H1 (cell line): ENCODE measurements around the gene RNF152. TPM values are rescaled to one million over a fixed set of nuclear protein-coding genes. Genes with fewer than 3 reads are reported as not detected.

Source experiments
- CTCF ChIA-PET: fragments of 300-600 bp; sonication (Branson Sonifier 250); formaldehyde crosslinking; loops from one replicate; lab custom pipeline; 2021; ENCODE audit not compliant: partially characterized antibody; lab: Charles Lee
- POLR2A ChIA-PET: fragments of 300-600 bp; sonication (Branson Sonifier 250); formaldehyde crosslinking; loops from one replicate; lab custom pipeline; 2021; ENCODE audit warnings: inconsistent platforms; ENCODE audit not compliant: partially characterized antibody; lab: Charles Lee
- DNase-seq, 2 experiments: peaks; one replicate each; pipeline versions ENCODE4 v3.0.0 to v3.0.0-alpha.2; 2010 to 2022; ENCODE audit warnings: low spot score in 2 of 2, low read depth in 1 of 2, mixed read lengths in 1 of 2
- FAIRE-seq: peaks from 2 replicates; lab custom pipeline; 2011; peaks lifted over from hg19 to GRCh38; lab: Jason Lieb, UNC
- H2AFZ ChIP-seq: 2 replicates; pipeline ENCODE4 v1.8.1; 2012; ENCODE audit warnings: low read length, inconsistent platforms
- H2AK5ac ChIP-seq: 2 replicates; pipeline ENCODE4 v1.6.1; 2013; ENCODE audit warnings: low read depth, low read length
- H2BK120ac ChIP-seq: replicated peaks from 2 replicates; pipeline ENCODE3; 2013; ENCODE audit warnings: low read depth, low read length, inconsistent platforms
- H2BK12ac ChIP-seq: 2 replicates; pipeline ENCODE4 v1.6.1; 2013; ENCODE audit warnings: low read depth, low read length
- H2BK15ac ChIP-seq: 2 replicates; pipeline ENCODE4 v1.6.1; 2013; ENCODE audit warnings: low read length
- H2BK20ac ChIP-seq: 2 replicates; pipeline ENCODE4 v1.6.1; 2013; ENCODE audit warnings: low read length
- H2BK5ac ChIP-seq: 2 replicates; pipeline ENCODE4 v1.6.1; 2013; ENCODE audit warnings: low read depth, low read length
- H3K14ac ChIP-seq: 2 replicates; pipeline ENCODE4 v1.6.1; 2013; ENCODE audit warnings: inconsistent platforms; ENCODE audit not compliant: insufficient read length
- H3K18ac ChIP-seq: 2 replicates; pipeline ENCODE4 v1.6.1; 2013; ENCODE audit warnings: low read length; ENCODE audit errors: extremely low read depth
- H3K23ac ChIP-seq: 2 replicates; pipeline ENCODE4 v1.6.1; 2013; ENCODE audit warnings: inconsistent platforms; ENCODE audit not compliant: insufficient read length
- H3K23me2 ChIP-seq: 2 replicates; pipeline ENCODE4 v1.6.1; 2013; ENCODE audit warnings: low read depth, low read length
- H3K27ac ChIP-seq: 2 replicates; pipeline ENCODE4 v1.6.1; 2011; ENCODE audit warnings: low read depth, low read length, inconsistent platforms
- H3K27me3 ChIP-seq, 4 experiments: replicated peaks in 1 of 4; 1 replicate in 1 of 4; 2 replicates in 3 of 4; pipeline versions ENCODE4 v1.6.1 to v1.8.1; 2011 to 2013; ENCODE audit warnings: low read length in 3 of 4, mild to moderate bottlenecking in 3 of 4, inconsistent platforms in 2 of 4, mixed read lengths in 2 of 4, moderate library complexity in 1 of 4; ENCODE audit not compliant: control insufficient read depth in 3 of 4, insufficient read depth in 3 of 4; ENCODE audit errors: extremely low read depth in 1 of 4
- H3K36me3 ChIP-seq, 4 experiments: 2 replicates each; pipeline versions ENCODE4 v1.6.1 to v1.8.1; 2011 to 2013; ENCODE audit warnings: mild to moderate bottlenecking in 4 of 4, low read length in 3 of 4, moderate library complexity in 2 of 4, control low read depth in 1 of 4, inconsistent platforms in 1 of 4; ENCODE audit not compliant: insufficient read depth in 4 of 4, control insufficient read depth in 2 of 4
- H3K4ac ChIP-seq: replicated peaks from 2 replicates; pipeline ENCODE3; 2013; ENCODE audit warnings: low read length, low read depth, mixed read lengths, inconsistent platforms; ENCODE audit not compliant: insufficient read length
- H3K4me1 ChIP-seq, 4 experiments: replicated peaks in 1 of 4; 1 replicate in 1 of 4; 2 replicates in 3 of 4; pipeline versions ENCODE4 v1.6.1 to v1.8.1; 2011 to 2013; ENCODE audit warnings: low read length in 3 of 4, inconsistent platforms in 2 of 4, mixed read lengths in 1 of 4; ENCODE audit not compliant: insufficient read depth in 4 of 4, control insufficient read depth in 3 of 4
- H3K4me2 ChIP-seq, 2 experiments: 2 replicates each; pipeline versions ENCODE4 v1.6.1 to v1.8.1; 2011 to 2013; ENCODE audit warnings: low read depth in 2 of 2, low read length in 2 of 2, control low read depth in 1 of 2, inconsistent platforms in 1 of 2, mild to moderate bottlenecking in 1 of 2; ENCODE audit not compliant: insufficient read depth in 1 of 2
- H3K4me3 ChIP-seq, 4 experiments: fragments of 200-600, 300-600 bp in 1 of 4; sonication (generic), shearing (Covaris generic), sonication (Bioruptor Twin) in 1 of 4; 2 replicates each; pipeline versions ENCODE4 v1.5.1 to v1.8.1; 2011 to 2016; ENCODE audit warnings: low read length in 4 of 4, low read depth in 3 of 4, control low read depth in 2 of 4, inconsistent platforms in 2 of 4, mild to moderate bottlenecking in 2 of 4, mixed read lengths in 1 of 4, moderate library complexity in 1 of 4; ENCODE audit not compliant: insufficient read depth in 2 of 4; ENCODE audit errors: extremely low read depth in 1 of 4
- H3K56ac ChIP-seq: replicated peaks from 2 replicates; pipeline ENCODE3; 2013; ENCODE audit warnings: low read depth, mild to moderate bottlenecking, mixed read lengths, low read length, inconsistent platforms; ENCODE audit not compliant: insufficient read length
- H3K79me1 ChIP-seq: 2 replicates; pipeline ENCODE4 v1.6.1; 2013; ENCODE audit warnings: low read depth, low read length, control low read depth
- H3K79me2 ChIP-seq, 2 experiments: 2 replicates each; pipeline versions ENCODE4 v1.6.1 to v1.8.1; 2012 to 2013; ENCODE audit warnings: low read length in 2 of 2, mild to moderate bottlenecking in 2 of 2, inconsistent platforms in 1 of 2; ENCODE audit not compliant: insufficient read depth in 2 of 2, control insufficient read depth in 1 of 2
- H3K9ac ChIP-seq, 4 experiments: replicated peaks in 1 of 4; 1 replicate in 1 of 4; 2 replicates in 3 of 4; pipeline versions ENCODE4 v1.6.1 to v1.8.1; 2011 to 2013; ENCODE audit warnings: low read depth in 3 of 4, low read length in 3 of 4, control low read depth in 2 of 4, mild to moderate bottlenecking in 2 of 4, moderate library complexity in 2 of 4, inconsistent platforms in 1 of 4; ENCODE audit errors: extremely low read depth in 1 of 4
- H3K9me3 ChIP-seq, 2 experiments: 2 replicates each; pipeline versions ENCODE4 v1.6.1 to v1.8.1; 2012 to 2013; ENCODE audit warnings: mild to moderate bottlenecking in 2 of 2, moderate library complexity in 2 of 2, control low read depth in 1 of 2, inconsistent platforms in 1 of 2, low read depth in 1 of 2, low read length in 1 of 2, mixed read lengths in 1 of 2; ENCODE audit not compliant: insufficient read depth in 2 of 2
- H4K20me1 ChIP-seq, 2 experiments: replicated peaks in 1 of 2; 2 replicates each; pipeline versions ENCODE3 to v1.8.1; 2011 to 2013; ENCODE audit warnings: inconsistent platforms in 2 of 2, low read length in 2 of 2, mild to moderate bottlenecking in 1 of 2; ENCODE audit not compliant: insufficient read depth in 2 of 2, control insufficient read depth in 1 of 2
- H4K5ac ChIP-seq: 2 replicates; pipeline ENCODE4 v1.6.1; 2013; ENCODE audit warnings: low read length, low read depth, mixed read lengths, inconsistent platforms; ENCODE audit not compliant: insufficient read length
- H4K8ac ChIP-seq: 2 replicates; pipeline ENCODE4 v1.8.0; 2013; ENCODE audit warnings: mild to moderate bottlenecking, moderate library complexity, low read length, inconsistent platforms; ENCODE audit not compliant: insufficient read depth; ENCODE audit errors: extremely low read depth
- H4K91ac ChIP-seq: replicated peaks from 2 replicates; pipeline ENCODE3; 2013; ENCODE audit warnings: low read length, mixed read lengths, inconsistent platforms; ENCODE audit not compliant: insufficient read length
- CBX5 ChIP-seq: fragments of 300-800, 300-1000 bp; sonication (generic); IDR thresholded peaks from 2 replicates; pipeline ENCODE4 v1.7.1; 2016; ENCODE audit warnings: antibody characterized with exemption, low read length, low read depth
- HDAC2 ChIP-seq, 2 experiments: fragments of 300-600 bp in 1 of 2; sonication (generic) in 1 of 2; IDR thresholded peaks; 2 replicates each; pipeline ENCODE4 v1.6.1; 2011 to 2012; ENCODE audit warnings: low read depth in 2 of 2, low read length in 2 of 2, mild to moderate bottlenecking in 2 of 2, moderate library complexity in 2 of 2, borderline replicate concordance in 1 of 2, inconsistent platforms in 1 of 2
- KDM5A ChIP-seq: fragments of 200-600 bp; IDR thresholded peaks from 2 replicates; pipeline ENCODE4 v1.7.1; 2012; ENCODE audit warnings: mild to moderate bottlenecking, low read length, inconsistent platforms, mixed read lengths
- NRF1 ChIP-seq: IDR thresholded peaks from 2 replicates; pipeline ENCODE4 v1.6.1; 2011; ENCODE audit warnings: mild to moderate bottlenecking, low read depth, low read length, improper control_type of control experiment
- RBBP5 ChIP-seq: IDR thresholded peaks from 2 replicates; pipeline ENCODE4 v1.7.1; 2012; ENCODE audit warnings: low read depth, mild to moderate bottlenecking, inconsistent platforms, low read length, moderate library complexity, borderline replicate concordance
- RFX5 ChIP-seq: IDR thresholded peaks from 2 replicates; pipeline ENCODE4 v1.6.1; 2011; ENCODE audit warnings: low read depth, low read length, improper control_type of control experiment, borderline replicate concordance
- RXRA ChIP-seq: IDR thresholded peaks from 2 replicates; pipeline ENCODE4 v1.6.1; 2011; ENCODE audit warnings: low read depth, mild to moderate bottlenecking, low read length, moderate library complexity; ENCODE audit not compliant: insufficient read depth
- SP4 ChIP-seq: IDR thresholded peaks from 2 replicates; pipeline ENCODE4 v1.6.1; 2012; ENCODE audit warnings: low read length, inconsistent platforms
- whole genome bisulfite sequencing, 2 experiments: shearing (Covaris generic) in 1 of 2; methylation state at CpG; one replicate each; pipeline versions ENCODE4 v1.1.6 to v1.1.7; 2013 to 2015; ENCODE audit warnings: low lambda C conversion rate in 2 of 2, mixed read lengths in 2 of 2, inconsistent platforms in 1 of 2, low coverage in 1 of 2, missing lambda C conversion rate in 1 of 2; ENCODE audit not compliant: insufficient replicate concordance in 2 of 2, insufficient coverage in 1 of 2, insufficient read length in 1 of 2; ENCODE audit errors: extremely low coverage in 1 of 2, missing lambda C conversion rate in 1 of 2; 5-methylcytosine and 5-hydroxymethylcytosine counted together
- polyA plus RNA-seq, 7 experiments: library from polyadenylated mRNA; depleted of rRNA in 3 of 7; stranded (reverse) in 5 of 7; unstranded in 2 of 7; fragments of >200 nt in 5 of 7; fragments of 200-250 nt in 2 of 7; gene quantifications; 1 replicate in 5 of 7; 2 replicates in 1 of 7; 4 replicates in 1 of 7; pipeline versions ENCODE4 v1.2.1 to v1.2.3, GENCODE V29; 2011 to 2013; ENCODE audit warnings: missing spikeins in 2 of 7, mixed read lengths in 2 of 7
- total RNA-seq: library from RNA; stranded (reverse); fragmentation: NEBNext Ultra II Directional; extraction: Animal tissue kit (Norgen Biotek cat#: 25700); gene quantifications from 2 replicates; pipeline ENCODE4 v1.2.1, GENCODE V29; 2021

The RNF152 gene
- total and polyA plus RNA-seq, 2 of the 8 experiments (the other 6 are each of a cell fraction or from before 2014, with no cell fraction given): 1.1 to 2.7 TPM

DNA sequence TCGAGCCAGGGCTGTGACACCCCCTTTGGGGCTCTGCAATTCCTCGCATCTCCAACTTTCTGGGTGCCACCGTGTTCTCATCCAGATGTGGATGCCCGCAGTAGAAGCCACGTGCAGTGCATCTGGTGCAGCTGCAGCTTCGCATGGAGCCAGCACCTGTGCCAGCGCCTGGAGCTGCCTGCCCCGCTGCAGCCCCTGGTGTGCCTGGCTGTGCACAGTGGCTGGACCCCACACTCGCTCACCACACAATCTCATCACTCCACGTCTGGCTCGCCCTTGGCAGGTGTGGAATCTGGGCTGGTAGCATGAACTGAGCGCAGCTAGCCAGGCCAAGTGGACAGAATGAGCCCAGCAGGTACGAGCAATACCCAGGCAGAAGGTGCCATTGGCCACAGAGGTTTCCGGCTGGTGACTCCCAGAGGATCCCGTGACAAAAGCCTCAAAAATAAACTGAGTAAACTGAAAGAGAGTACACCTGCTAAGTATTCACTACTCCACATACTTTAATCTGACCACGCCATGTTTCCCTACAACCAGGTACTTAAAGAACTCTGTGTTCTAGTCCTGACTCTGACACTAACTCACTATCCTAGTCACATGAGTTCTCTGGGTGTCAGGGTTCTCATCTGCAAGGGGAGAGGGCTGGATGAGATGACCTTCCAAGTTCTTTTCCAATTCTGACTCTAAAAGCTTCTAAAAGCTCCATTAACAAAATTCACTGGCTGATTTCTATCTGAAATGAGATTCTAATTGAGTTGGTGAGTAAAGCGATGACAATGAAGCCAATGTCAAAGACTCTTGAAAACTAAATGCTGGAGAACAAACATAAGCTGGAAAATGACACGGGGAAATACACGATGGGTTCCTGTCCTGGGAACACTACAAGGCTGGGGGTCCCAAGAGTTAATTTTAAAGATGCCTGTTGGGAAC, 37.1 kb downstream of the RNF152 start:
- no peak overlapping the region for H3K4ac ChIP-seq
- CTCF ChIA-PET: interaction anchor here (1.0 to 1.8 kb wide), 7 partner anchors 11 to 188 kb away, joined by 3 to 5 read pairs (median 3); no protein-coding TSS in a partner anchor

More for the DNA sequence above, 37.1 kb downstream of the RNF152 start:
- Histone ChIP-seq H3K27ac (no peak overlapping the region), H3K27me3 (no peaks in the 10 kb centered on the region), H3K14ac (no peak overlapping the region), H4K20me1 (peaks cover 0 to 2% of the 10 kb centered on the region in 2 experiments), H2BK15ac (no peak overlapping the region), H3K9ac (no peak overlapping the region), H3K4me3 (no peak overlapping the region), H3K9me3 (no peaks in the 10 kb centered on the region), H3K56ac (no peak overlapping the region), H3K79me1 (no peaks in the 10 kb centered on the region), H3K4me1 (peaks cover 0 to 6% (median 1%) of the 10 kb centered on the region in 4 experiments; a peak in 2 of 7 replicates), H3K79me2 (no peaks in the 10 kb centered on the region), H2BK12ac (no peak overlapping the region; the same call in 1 of the 2 replicates), H4K91ac (no peak overlapping the region), H3K4me2 (no peak overlapping the region), H2BK20ac (no peak overlapping the region), H4K5ac (no peak overlapping the region), H2AK5ac (no peak overlapping the region), H2BK5ac (no peak overlapping the region), H2AFZ (no peak overlapping the region), H3K23ac (no peak overlapping the region), H2BK120ac (no peak overlapping the region), H3K23me2 (no peaks in the 10 kb centered on the region), H3K18ac (no peak overlapping the region), H3K36me3 (no peaks in the 10 kb centered on the region), H4K8ac (no peak overlapping the region)
- POLR2A ChIA-PET: no interaction called here
- 89% methylated on average over 19 of the region's 19 CpGs; no CpG with 5 or more reads in 1 of the 2 experiments for WGBS, 2 experiments
- DNase-seq: no peak
- TF ChIP-seq RFX5 (no peak), NRF1 (no peak), HDAC2 (IDR thresholded peaks at IDR 0.05; ENCODE audit: borderline replicate concordance in 1 of 2, low read depth in 2 of 2, low read length in 2 of 2) (no peak), RBBP5 (no peak), SP4 (no peak), CBX5 (no peak), KDM5A (no peak), RXRA (no peak)
- FAIRE-seq: no peak
